CD4-positive, alpha-beta memory T cell (primary cell): ENCODE data around the gene MTX2. TPM values are rescaled to one million over a fixed set of nuclear protein-coding genes. Genes with fewer than 3 reads are reported as not detected.

Experiments used
- CTCF ChIA-PET: fragments of 350-600 bp; sonication (Branson Sonifier 250); formaldehyde crosslinking; loops from one replicate; lab custom pipeline; 2021; ENCODE audit warnings: inconsistent platforms; ENCODE audit not compliant: partially characterized antibody; lab: Charles Lee
- POLR2A ChIA-PET: fragments of 350-600 bp; sonication (Branson Sonifier 250); formaldehyde crosslinking; loops from one replicate; lab custom pipeline; 2021; ENCODE audit not compliant: partially characterized antibody; lab: Charles Lee
- DNase-seq, 5 donors: peaks; one replicate each; pipeline versions ENCODE4 v3.0.0 to v3.0.0-alpha.2; 2020 to 2022; ENCODE audit warnings: mixed read lengths in 1 of 5
- H3K27ac ChIP-seq: one replicate; pipeline ENCODE4 v1.7.0; 2013; ENCODE audit warnings: low read depth, low read length
- H3K27me3 ChIP-seq: 2 replicates; pipeline ENCODE4 v1.7.0; 2013; ENCODE audit warnings: mild to moderate bottlenecking, low read length, moderate library complexity; ENCODE audit not compliant: insufficient read depth
- H3K36me3 ChIP-seq: 2 replicates; pipeline ENCODE4 v1.7.0; 2013; ENCODE audit warnings: mild to moderate bottlenecking, low read length, moderate library complexity; ENCODE audit not compliant: insufficient read depth
- H3K4me1 ChIP-seq: 2 replicates; pipeline ENCODE4 v1.7.0; 2013; ENCODE audit warnings: mild to moderate bottlenecking, low read length, moderate library complexity; ENCODE audit not compliant: insufficient read depth
- H3K4me3 ChIP-seq, 2 donors: one replicate each; pipeline ENCODE4 v1.7.0; 2013; ENCODE audit warnings: low read length in 2 of 2, mild to moderate bottlenecking in 1 of 2
- H3K9me3 ChIP-seq, 2 donors: one replicate each; pipeline ENCODE4 v1.7.0; 2013; ENCODE audit warnings: low read length in 2 of 2, control low read depth in 1 of 2; ENCODE audit not compliant: control insufficient read depth in 1 of 2
- H3K27ac Mint-ChIP-seq, 7 donors: one replicate each; pipeline ENCODE4 v1.8.0; 2020 to 2021; ENCODE audit warnings: mixed read lengths in 7 of 7, mild to moderate bottlenecking in 6 of 7, inconsistent platforms in 3 of 7, moderate library complexity in 3 of 7
- H3K27me3 Mint-ChIP-seq, 2 donors: one replicate each; pipeline ENCODE4 v1.8.0; 2020 to 2021; ENCODE audit warnings: mixed read lengths in 2 of 2
- H3K36me3 Mint-ChIP-seq, 2 donors: one replicate each; pipeline ENCODE4 v1.8.0; 2020 to 2021; ENCODE audit warnings: mixed read lengths in 2 of 2, inconsistent platforms in 1 of 2, mild to moderate bottlenecking in 1 of 2
- H3K4me1 Mint-ChIP-seq, 4 donors: one replicate each; pipeline ENCODE4 v1.8.0; 2020 to 2021; ENCODE audit warnings: mixed read lengths in 4 of 4, mild to moderate bottlenecking in 1 of 4
- H3K4me3 Mint-ChIP-seq, 8 donors: one replicate each; pipeline ENCODE4 v1.8.0; 2020 to 2021; ENCODE audit warnings: mixed read lengths in 8 of 8, mild to moderate bottlenecking in 7 of 8, moderate library complexity in 6 of 8, inconsistent platforms in 3 of 8
- H3K9me3 Mint-ChIP-seq, 8 donors: one replicate each; pipeline ENCODE4 v1.8.0; 2020 to 2021; ENCODE audit warnings: mixed read lengths in 8 of 8, mild to moderate bottlenecking in 5 of 8, inconsistent platforms in 3 of 8, moderate library complexity in 1 of 8
- intact Hi-C: fragments of 100-400 bp; cut with micrococcal nuclease; formaldehyde crosslinking; loops from one replicate; pipeline ENCODE4 v1.15.1; 2023
- polyA plus RNA-seq, 2 donors: library from polyadenylated mRNA; unstranded; fragments of 300-500 nt; fragmentation: Illumina TruSeq; gene quantifications; one replicate each; pipeline ENCODE4 v1.2.3, GENCODE V29; 2021
- total RNA-seq, 2 experiments: library from RNA; stranded (reverse); gene quantifications; one replicate each; pipeline ENCODE4 v1.2.3, GENCODE V29; 2021

Gene MTX2
- total and polyA plus RNA-seq, 4 experiments from 2014 or later = 7.6 to 24.6 (median 12.0) TPM

DNA sequence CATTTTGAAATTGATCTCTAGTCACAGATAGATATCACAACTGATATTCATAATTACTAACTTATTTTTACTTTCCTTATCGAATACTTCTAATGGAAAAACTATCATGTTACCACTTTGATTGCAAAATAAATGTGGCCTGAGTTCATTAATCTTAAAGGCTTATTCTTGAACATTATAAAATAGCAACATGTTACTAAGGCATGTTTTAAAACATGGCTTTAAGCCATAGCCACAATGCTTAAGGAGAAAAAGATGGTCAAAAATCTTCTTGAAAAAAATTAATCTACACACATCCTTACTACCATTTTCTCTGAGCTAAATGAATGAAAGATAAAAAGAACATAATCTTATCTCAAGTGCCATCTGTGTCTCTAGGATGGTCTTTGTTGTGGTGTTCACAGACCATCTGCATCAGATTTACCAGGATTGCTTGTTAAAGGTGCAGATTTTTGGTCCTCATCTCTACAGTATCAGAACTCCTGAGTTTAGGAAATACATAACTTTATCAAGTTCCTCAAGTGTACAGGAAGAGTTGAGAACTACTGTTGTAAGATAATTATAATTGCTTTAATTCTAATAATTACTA, 15.3 kb downstream of the MTX2 start:
- CTCF ChIA-PET = interaction anchor here (0.5 kb wide), 1 partner anchor 9 kb away, joined by 3 read pairs; no protein-coding TSS in a partner anchor
- Mint-ChIP-seq H3K27me3 (no peaks in the 10 kb centered on the region), H3K4me3 (peak overlapping the region in 1 of 8 donors; percentile 25), H3K9me3 (no peaks in the 10 kb centered on the region), H3K27ac (no peak overlapping the region), H3K36me3 (peaks cover 3 to 15% of the 10 kb centered on the region in 2 donors), H3K4me1 (peaks cover 30 to 50% (median 39%) of the 10 kb centered on the region in 4 donors)
- no peak overlapping the region for H3K4me3 ChIP-seq
- H3K27ac ChIP-seq = no peak overlapping the region
- POLR2A ChIA-PET = no interaction called here
- no peak for DNase-seq
- H3K27me3 ChIP-seq = no peaks in the 10 kb centered on the region
- H3K9me3 ChIP-seq = no peaks in the 10 kb centered on the region
- intact Hi-C loops = no loop called here
- H3K4me1 ChIP-seq = no peaks in the 10 kb centered on the region
- H3K36me3 ChIP-seq = no peaks in the 10 kb centered on the region

- H3K36me3 ChIP-seq = no peaks in the 10 kb centered on the region
- H3K4me3 Mint-ChIP-seq = no peak overlapping the region
- no peak overlapping the region for H3K27ac ChIP-seq
- ChIA-PET POLR2A (no interaction called here), CTCF (no interaction called here)
- H3K27me3 ChIP-seq = no peaks in the 10 kb centered on the region
- no peak for DNase-seq
- H3K27ac Mint-ChIP-seq = peak overlapping the region in 1 of 7 donors; percentile 18
- peaks cover 35 to 49% (median 41%) of the 10 kb centered on the region in 4 donors for H3K4me1 Mint-ChIP-seq
- H3K27me3 Mint-ChIP-seq = no peaks in the 10 kb centered on the region
- no peaks in the 10 kb centered on the region for H3K9me3 ChIP-seq
- no peaks in the 10 kb centered on the region for H3K4me1 ChIP-seq
- H3K36me3 Mint-ChIP-seq = peaks cover 3 to 15% of the 10 kb centered on the region in 2 donors
- H3K4me3 ChIP-seq = no peak overlapping the region
- intact Hi-C loops = no loop called here
- no peaks in the 10 kb centered on the region for H3K9me3 Mint-ChIP-seq
These were observed 16.1 kb downstream of the MTX2 start for GRCh38 chr2:176285321-176285720.

- ChIA-PET CTCF (no interaction called here), POLR2A (no interaction called here)
- H3K9me3 Mint-ChIP-seq = no peaks in the 10 kb centered on the region
- Histone ChIP-seq H3K4me1 (peaks cover 13% of the 10 kb centered on the region), H3K9me3 (no peaks in the 10 kb centered on the region), H3K4me3 (no peak overlapping the region), H3K27me3 (no peaks in the 10 kb centered on the region), H3K27ac (no peak overlapping the region), H3K36me3 (no peaks in the 10 kb centered on the region)
- intact Hi-C loops = no loop called here
- no peak for DNase-seq
- H3K36me3 Mint-ChIP-seq = peaks cover 1 to 12% of the 10 kb centered on the region in 2 donors
- no peak overlapping the region for H3K27ac Mint-ChIP-seq
- no peak overlapping the region for H3K4me3 Mint-ChIP-seq
- H3K4me1 Mint-ChIP-seq = peaks cover 19 to 25% (median 22%) of the 10 kb centered on the region in 4 donors
- no peaks in the 10 kb centered on the region for H3K27me3 Mint-ChIP-seq
These were observed 22.1 kb downstream of the MTX2 start for GRCh38 chr2:176291335-176291734.

- Histone ChIP-seq H3K27ac (no peak overlapping the region), H3K4me1 (peaks cover 13% of the 10 kb centered on the region), H3K9me3 (no peaks in the 10 kb centered on the region), H3K4me3 (no peak overlapping the region), H3K27me3 (no peaks in the 10 kb centered on the region), H3K36me3 (no peaks in the 10 kb centered on the region)
- Mint-ChIP-seq H3K36me3 (peaks cover 0 to 12% of the 10 kb centered on the region in 2 donors), H3K4me3 (no peak overlapping the region), H3K27ac (no peak overlapping the region), H3K9me3 (no peaks in the 10 kb centered on the region), H3K4me1 (peaks cover 18 to 23% (median 21%) of the 10 kb centered on the region in 4 donors), H3K27me3 (no peaks in the 10 kb centered on the region)
- no peak for DNase-seq
- CTCF ChIA-PET = no interaction called here
- POLR2A ChIA-PET = no interaction called here
- intact Hi-C loops = no loop called here
These were observed 22.6 kb downstream of the MTX2 start for GRCh38 chr2:176291809-176292283.

- peaks cover 18 to 23% (median 20%) of the 10 kb centered on the region in 4 donors for H3K4me1 Mint-ChIP-seq
- no peaks in the 10 kb centered on the region for H3K27me3 ChIP-seq
- no peaks in the 10 kb centered on the region for H3K9me3 Mint-ChIP-seq
- H3K9me3 ChIP-seq = no peaks in the 10 kb centered on the region
- H3K4me1 ChIP-seq = peaks cover 13% of the 10 kb centered on the region
- ChIA-PET CTCF (no interaction called here), POLR2A (no interaction called here)
- H3K36me3 Mint-ChIP-seq = peaks cover 0 to 12% of the 10 kb centered on the region in 2 donors
- no peaks in the 10 kb centered on the region for H3K27me3 Mint-ChIP-seq
- no peak overlapping the region for H3K4me3 ChIP-seq
- no peak overlapping the region for H3K27ac ChIP-seq
- H3K36me3 ChIP-seq = no peaks in the 10 kb centered on the region
- no peak overlapping the region for H3K27ac Mint-ChIP-seq
- DNase-seq = no peak
- H3K4me3 Mint-ChIP-seq = no peak overlapping the region
- intact Hi-C loops = no loop called here
These were observed 23.4 kb downstream of the MTX2 start for GRCh38 chr2:176292608-176293007.

DNA sequence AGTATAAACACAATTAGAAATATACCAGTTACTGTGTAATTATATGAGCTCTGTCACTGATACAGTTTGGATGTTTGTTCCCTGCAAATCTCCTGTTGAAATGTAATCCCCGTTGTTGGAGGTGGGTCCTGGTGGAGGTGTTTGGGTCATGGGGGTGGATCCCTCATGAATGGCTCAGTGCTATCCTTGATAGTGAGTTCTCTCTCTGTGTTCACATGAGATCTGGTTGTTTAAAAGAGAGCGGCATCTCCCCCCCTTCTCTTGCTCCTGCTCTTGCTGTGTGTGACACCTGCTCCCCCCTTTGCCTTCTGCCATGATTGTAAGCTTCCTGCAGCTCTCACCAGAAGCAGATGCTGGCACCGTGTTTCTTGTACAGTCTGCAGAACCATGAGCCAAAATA, 24.1 kb downstream of the MTX2 start:
- intact Hi-C loops = no loop called here
- Mint-ChIP-seq H3K9me3 (no peaks in the 10 kb centered on the region), H3K4me3 (no peak overlapping the region), H3K27me3 (no peaks in the 10 kb centered on the region), H3K27ac (peak overlapping the region in 1 of 7 donors; percentile 52), H3K4me1 (peaks cover 17 to 23% (median 20%) of the 10 kb centered on the region in 4 donors), H3K36me3 (peaks cover 0 to 7% of the 10 kb centered on the region in 2 donors)
- Histone ChIP-seq H3K27me3 (no peaks in the 10 kb centered on the region), H3K4me3 (no peak overlapping the region), H3K9me3 (no peaks in the 10 kb centered on the region), H3K27ac (no peak overlapping the region), H3K36me3 (no peaks in the 10 kb centered on the region), H3K4me1 (peaks cover 13% of the 10 kb centered on the region)
- DNase-seq = no peak
- POLR2A ChIA-PET = no interaction called here
- CTCF ChIA-PET = interaction anchor here (1.0 kb wide), 1 partner anchor 9 kb away, joined by 3 read pairs; no protein-coding TSS in a partner anchor

DNA sequence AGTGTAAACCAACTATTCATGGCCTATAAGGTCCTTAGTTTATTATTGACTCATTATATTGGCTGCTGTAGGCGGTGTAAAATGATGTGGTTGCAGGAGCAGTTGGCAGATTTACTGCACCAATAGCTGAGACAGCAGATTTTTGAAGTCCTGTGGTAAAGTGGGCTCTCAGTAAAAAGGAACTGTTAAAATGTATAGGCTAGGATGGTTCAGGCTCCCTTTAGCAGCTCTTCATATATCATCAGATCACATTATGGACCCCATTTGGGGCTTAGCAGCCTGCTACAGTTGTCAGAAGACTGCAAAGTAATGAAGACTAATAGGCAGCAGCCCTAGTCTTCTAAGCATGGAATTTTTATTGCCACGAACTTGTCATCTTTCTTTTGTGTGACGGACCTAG, 27.8 kb downstream of the MTX2 start:
- Histone ChIP-seq H3K36me3 (no peaks in the 10 kb centered on the region), H3K4me1 (peaks cover 3% of the 10 kb centered on the region), H3K27me3 (no peaks in the 10 kb centered on the region), H3K27ac (no peak overlapping the region), H3K9me3 (no peaks in the 10 kb centered on the region), H3K4me3 (no peak overlapping the region)
- intact Hi-C loops = no loop called here
- H3K4me1 Mint-ChIP-seq = peaks cover 0 to 4% (median 0%) of the 10 kb centered on the region in 4 donors
- no peak overlapping the region for H3K27ac Mint-ChIP-seq
- H3K9me3 Mint-ChIP-seq = no peaks in the 10 kb centered on the region
- H3K36me3 Mint-ChIP-seq = peaks cover 0 to 4% of the 10 kb centered on the region in 2 donors
- POLR2A ChIA-PET = no interaction called here
- CTCF ChIA-PET = no interaction called here
- no peak overlapping the region for H3K4me3 Mint-ChIP-seq
- H3K27me3 Mint-ChIP-seq = no peaks in the 10 kb centered on the region
- DNase-seq = no peak
